HepG2 (cell line): Measurements from ENCODE around the gene PRUNE1. TPM values are rescaled to one million over a fixed set of nuclear protein-coding genes. Genes with fewer than 3 reads are reported as not detected.

Source experiments
- ARNTL ChIP-seq: sonication (generic); formaldehyde crosslinking; IDR thresholded peaks from 2 replicates; pipeline ENCODE4 v1.4.0; 2020; ENCODE audit warnings: mild to moderate bottlenecking, missing genetic modification reagents
- E2F5 ChIP-seq: sonication (generic); formaldehyde crosslinking; conservative IDR thresholded peaks from 2 replicates; pipeline ENCODE4 v1.4.0; 2020; ENCODE audit warnings: missing genetic modification reagents
- ELF3 ChIP-seq: IDR thresholded peaks from 2 replicates; pipeline ENCODE4 v1.6.1; 2016; ENCODE audit warnings: missing genetic modification reagents, missing compliant biosample characterization
- KDM5B ChIP-seq: sonication (generic); formaldehyde crosslinking; IDR thresholded peaks from 2 replicates; pipeline ENCODE4 v1.4.0; 2020; ENCODE audit warnings: missing genetic modification reagents, mild to moderate bottlenecking, borderline replicate concordance
- KLF13 ChIP-seq: sonication (generic); formaldehyde crosslinking; IDR thresholded peaks from 2 replicates; pipeline ENCODE4 v1.4.0; 2020; ENCODE audit warnings: mild to moderate bottlenecking, missing genetic modification reagents
- KLF15 ChIP-seq: sonication (generic); formaldehyde crosslinking; IDR thresholded peaks from 2 replicates; pipeline ENCODE4 v1.8.1; 2023; ENCODE audit warnings: borderline replicate concordance, mild to moderate bottlenecking, inconsistent platforms, missing genetic modification reagents, mixed read lengths
- MAZ ChIP-seq, 2 experiments: sonication (generic) in 1 of 2; formaldehyde crosslinking in 1 of 2; IDR thresholded peaks; 2 replicates each; pipeline versions ENCODE4 v1.5.0 to v1.6.1; 2012 to 2020; ENCODE audit warnings: low read depth in 2 of 2, mild to moderate bottlenecking in 2 of 2, borderline replicate concordance in 1 of 2, improper control_type of control experiment in 1 of 2, low read length in 1 of 2, missing genetic modification reagents in 1 of 2, moderate library complexity in 1 of 2
- NFRKB ChIP-seq: fragments of 450-650 bp; IDR thresholded peaks from 2 replicates; pipeline ENCODE4 v1.6.1; 2017
- PHF8 ChIP-seq: sonication (generic); formaldehyde crosslinking; IDR thresholded peaks from 2 replicates; pipeline ENCODE4 v1.5.0; 2020; ENCODE audit warnings: missing genetic modification reagents
- REL ChIP-seq: sonication (generic); formaldehyde crosslinking; conservative IDR thresholded peaks from 2 replicates; pipeline ENCODE4 v1.8.0; 2022; ENCODE audit warnings: mild to moderate bottlenecking, missing genetic modification reagents, moderate library complexity
- SMAD9 ChIP-seq: sonication (generic); formaldehyde crosslinking; IDR thresholded peaks from 2 replicates; pipeline ENCODE4 v1.5.1; 2020; ENCODE audit warnings: mild to moderate bottlenecking, missing genetic modification reagents
- TCF7 ChIP-seq: sonication (generic); IDR thresholded peaks from 2 replicates; pipeline ENCODE4 v1.6.1; 2016; ENCODE audit warnings: antibody characterized with exemption, low read depth
- TERF1 ChIP-seq: sonication (generic); formaldehyde crosslinking; IDR thresholded peaks from 2 replicates; pipeline ENCODE4 v1.8.0; 2022; ENCODE audit warnings: mild to moderate bottlenecking, missing genetic modification reagents, moderate library complexity
- ZBTB42 ChIP-seq: sonication (generic); formaldehyde crosslinking; IDR thresholded peaks from 2 replicates; pipeline ENCODE4 v1.5.0; 2020; ENCODE audit warnings: mild to moderate bottlenecking, missing genetic modification reagents
- ZBTB43 ChIP-seq: sonication (generic); formaldehyde crosslinking; conservative IDR thresholded peaks from 2 replicates; pipeline ENCODE4 v1.4.0; 2020; ENCODE audit warnings: missing genetic modification reagents
- ZFP1 ChIP-seq: IDR thresholded peaks from 2 replicates; pipeline ENCODE4 v1.6.1; 2016
- ZNF383 ChIP-seq: sonication (generic); formaldehyde crosslinking; IDR thresholded peaks from 2 replicates; pipeline ENCODE4 v1.4.0; 2020; ENCODE audit warnings: missing genetic modification reagents, mild to moderate bottlenecking, borderline replicate concordance
- ZNF616 ChIP-seq: sonication (generic); formaldehyde crosslinking; IDR thresholded peaks from 2 replicates; pipeline ENCODE4 v1.5.0; 2020; ENCODE audit warnings: low read depth, mild to moderate bottlenecking, missing genetic modification reagents
- ZNF639 ChIP-seq: conservative IDR thresholded peaks from 2 replicates; pipeline ENCODE4 v1.6.1; 2018; ENCODE audit warnings: missing genetic modification reagents
- polyA plus RNA-seq, 8 experiments: library from polyadenylated mRNA; depleted of rRNA in 3 of 8; stranded (reverse) in 7 of 8; unstranded in 1 of 8; fragments of >200 nt; fragmentation: Illumina TruSeq in 4 of 8; extraction: Trizol in 4 of 8; gene quantifications; 2 replicates each; pipeline versions ENCODE4 v1.2.1 to v1.2.3, GENCODE V29; 2011 to 2016; ENCODE audit warnings: low read depth in 4 of 8, missing spikeins in 1 of 8, mixed read lengths in 1 of 8; ENCODE audit not compliant: insufficient read depth in 1 of 8
- total RNA-seq, 5 experiments: library from RNA; depleted of rRNA; stranded (reverse); fragments of >200 nt; fragmentation: Illumina TruSeq; extraction: Trizol; gene quantifications; 2 replicates each; pipeline ENCODE4 v1.2.3, GENCODE V29; 2016; ENCODE audit warnings: low read depth in 1 of 5
- TF ChIP-seq, protein P1 (sequence below): sonication (generic); formaldehyde crosslinking; IDR thresholded peaks from 2 replicates; pipeline ENCODE4 v1.4.0; 2020; ENCODE audit warnings: mild to moderate bottlenecking, low read depth, missing genetic modification reagents
- TF ChIP-seq, protein P2 (sequence below): fragments of 450-650 bp; IDR thresholded peaks from 2 replicates; pipeline ENCODE4 v1.6.1; 2017
- TF ChIP-seq, protein P3 (sequence below): IDR thresholded peaks from 2 replicates; pipeline ENCODE4 v1.6.1; 2012; ENCODE audit warnings: inconsistent platforms
- TF ChIP-seq, protein P4 (sequence below): sonication (generic); formaldehyde crosslinking; IDR thresholded peaks from 2 replicates; pipeline ENCODE4 v1.5.0; 2020; ENCODE audit warnings: missing genetic modification reagents

PRUNE1 gene
- total and polyA plus RNA-seq, 2 of the 13 experiments (the other 11 are each of a cell fraction or from before 2014, with no cell fraction given), result 19.0 to 31.9 TPM

DNA sequence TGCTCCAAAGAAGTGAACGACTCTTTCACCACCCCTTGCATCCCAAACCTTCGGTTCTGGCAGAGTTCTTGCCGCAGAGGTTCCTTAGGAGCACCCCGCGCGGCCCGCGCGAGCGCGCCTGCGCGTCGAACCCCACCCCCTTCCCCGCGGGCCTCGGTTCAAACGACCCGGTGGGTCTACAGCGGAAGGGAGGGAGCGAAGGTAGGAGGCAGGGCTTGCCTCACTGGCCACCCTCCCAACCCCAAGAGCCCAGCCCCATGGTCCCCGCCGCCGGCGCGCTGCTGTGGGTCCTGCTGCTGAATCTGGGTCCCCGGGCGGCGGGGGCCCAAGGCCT is 39.3 kb downstream of the PRUNE1 start, which contains the start of gene C1orf56 (continued):
- TF ChIP-seq NFRKB, result no peak
- no peak for TF ChIP-seq KLF13 (CRISPR knock-in tag)
- no peak for TF ChIP-seq ZBTB42
- TF ChIP-seq KLF15, result no peak
- no peak; the same call in 1 of the 2 replicates for TF ChIP-seq ZNF639 (CRISPR knock-in tag)
- TF ChIP-seq E2F5, result 0 out of 2 replicates have a peak, but pooled peaks have one; percentile 42
- TF ChIP-seq, protein P1, sequence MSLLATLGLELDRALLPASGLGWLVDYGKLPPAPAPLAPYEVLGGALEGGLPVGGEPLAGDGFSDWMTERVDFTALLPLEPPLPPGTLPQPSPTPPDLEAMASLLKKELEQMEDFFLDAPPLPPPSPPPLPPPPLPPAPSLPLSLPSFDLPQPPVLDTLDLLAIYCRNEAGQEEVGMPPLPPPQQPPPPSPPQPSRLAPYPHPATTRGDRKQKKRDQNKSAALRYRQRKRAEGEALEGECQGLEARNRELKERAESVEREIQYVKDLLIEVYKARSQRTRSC (CRISPR knock-in tag), result no peak
- TF ChIP-seq SMAD9 (CRISPR knock-in tag), result no peak
- TF ChIP-seq, protein P2, sequence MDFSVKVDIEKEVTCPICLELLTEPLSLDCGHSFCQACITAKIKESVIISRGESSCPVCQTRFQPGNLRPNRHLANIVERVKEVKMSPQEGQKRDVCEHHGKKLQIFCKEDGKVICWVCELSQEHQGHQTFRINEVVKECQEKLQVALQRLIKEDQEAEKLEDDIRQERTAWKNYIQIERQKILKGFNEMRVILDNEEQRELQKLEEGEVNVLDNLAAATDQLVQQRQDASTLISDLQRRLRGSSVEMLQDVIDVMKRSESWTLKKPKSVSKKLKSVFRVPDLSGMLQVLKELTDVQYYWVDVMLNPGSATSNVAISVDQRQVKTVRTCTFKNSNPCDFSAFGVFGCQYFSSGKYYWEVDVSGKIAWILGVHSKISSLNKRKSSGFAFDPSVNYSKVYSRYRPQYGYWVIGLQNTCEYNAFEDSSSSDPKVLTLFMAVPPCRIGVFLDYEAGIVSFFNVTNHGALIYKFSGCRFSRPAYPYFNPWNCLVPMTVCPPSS, result no peak
- TF ChIP-seq, protein P3, sequence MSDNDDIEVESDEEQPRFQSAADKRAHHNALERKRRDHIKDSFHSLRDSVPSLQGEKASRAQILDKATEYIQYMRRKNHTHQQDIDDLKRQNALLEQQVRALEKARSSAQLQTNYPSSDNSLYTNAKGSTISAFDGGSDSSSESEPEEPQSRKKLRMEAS, result 0 out of 2 replicates have a peak, but pooled peaks have one; percentile 15
- TF ChIP-seq, protein P4, sequence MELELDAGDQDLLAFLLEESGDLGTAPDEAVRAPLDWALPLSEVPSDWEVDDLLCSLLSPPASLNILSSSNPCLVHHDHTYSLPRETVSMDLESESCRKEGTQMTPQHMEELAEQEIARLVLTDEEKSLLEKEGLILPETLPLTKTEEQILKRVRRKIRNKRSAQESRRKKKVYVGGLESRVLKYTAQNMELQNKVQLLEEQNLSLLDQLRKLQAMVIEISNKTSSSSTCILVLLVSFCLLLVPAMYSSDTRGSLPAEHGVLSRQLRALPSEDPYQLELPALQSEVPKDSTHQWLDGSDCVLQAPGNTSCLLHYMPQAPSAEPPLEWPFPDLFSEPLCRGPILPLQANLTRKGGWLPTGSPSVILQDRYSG (CRISPR knock-in tag), result no peak
- 0 out of 2 replicates have a peak, but pooled peaks have one; percentile 3 for TF ChIP-seq ZNF383 (CRISPR knock-in tag)
- no peak for TF ChIP-seq ZFP1 (CRISPR knock-in tag)
- no peak for TF ChIP-seq TERF1 (CRISPR knock-in tag)
- peak; percentile 14; the same call in 1 of the 2 replicates for TF ChIP-seq ZBTB43 (CRISPR knock-in tag)
- TF ChIP-seq MAZ (IDR thresholded peaks at IDR 0.05; ENCODE audit: borderline replicate concordance, low read depth, low read length), result peak; percentile 45; the same call in 1 of the 2 replicates
- no peak; the same call in 1 of the 2 replicates for TF ChIP-seq MAZ (CRISPR knock-in tag; IDR thresholded peaks at IDR 0.05; ENCODE audit: low read depth)
- 0 out of 2 replicates have a peak, but pooled peaks have one; percentile 21 for TF ChIP-seq ELF3 (CRISPR knock-in tag)
- TF ChIP-seq REL, result no peak
- no peak for TF ChIP-seq ZNF616 (CRISPR knock-in tag)
- no peak for TF ChIP-seq TCF7
- TF ChIP-seq ARNTL (CRISPR knock-in tag), result 0 out of 2 replicates have a peak, but pooled peaks have one; percentile 16
- peak; percentile 82 for TF ChIP-seq PHF8
- no peak for TF ChIP-seq KDM5B (CRISPR knock-in tag)
